Left renal pelvis (tissue), 4 donors: Measurements from ENCODE around the gene CACNA2D3. TPM values are rescaled to one million over a fixed set of nuclear protein-coding genes. Genes with fewer than 3 reads are reported as not detected.

Source experiments
- DNase-seq, 4 donors: peaks; one replicate each; pipeline ENCODE4 v3.0.0-alpha.2; 2013; ENCODE audit warnings: low read depth in 4 of 4, low spot score in 3 of 4
- polyA plus RNA-seq, 4 donors: library from polyadenylated mRNA; unstranded; fragments of 120-200 nt; gene quantifications; one replicate each; pipeline ENCODE4 v1.2.1, GENCODE V29; 2013; ENCODE audit not compliant: insufficient read length in 4 of 4

Gene CACNA2D3
- polyA plus RNA-seq, 4 donors = 1.6 to 3.2 (median 2.3) TPM

DNA sequence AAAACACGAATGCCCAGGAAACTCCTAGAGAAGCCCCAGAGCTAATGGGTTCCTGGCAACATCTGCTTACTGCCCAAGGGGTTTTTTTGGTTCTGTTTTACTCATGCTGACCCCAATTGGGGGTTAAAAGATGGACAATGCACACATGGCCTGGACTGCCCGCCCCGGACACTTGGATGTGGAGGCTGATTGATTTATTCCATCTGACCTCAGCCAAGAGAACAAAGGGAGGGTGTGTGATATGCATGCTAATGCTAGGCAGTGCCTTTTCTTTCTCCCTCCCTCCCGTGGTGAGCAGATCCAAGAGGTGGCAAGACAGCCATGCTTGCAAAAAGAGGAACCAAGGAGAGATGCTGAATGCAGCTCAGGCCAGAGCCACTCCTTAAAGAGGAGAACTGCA is 808.8 kb downstream of the CACNA2D3 start:
- DNase-seq = no peak

DNA sequence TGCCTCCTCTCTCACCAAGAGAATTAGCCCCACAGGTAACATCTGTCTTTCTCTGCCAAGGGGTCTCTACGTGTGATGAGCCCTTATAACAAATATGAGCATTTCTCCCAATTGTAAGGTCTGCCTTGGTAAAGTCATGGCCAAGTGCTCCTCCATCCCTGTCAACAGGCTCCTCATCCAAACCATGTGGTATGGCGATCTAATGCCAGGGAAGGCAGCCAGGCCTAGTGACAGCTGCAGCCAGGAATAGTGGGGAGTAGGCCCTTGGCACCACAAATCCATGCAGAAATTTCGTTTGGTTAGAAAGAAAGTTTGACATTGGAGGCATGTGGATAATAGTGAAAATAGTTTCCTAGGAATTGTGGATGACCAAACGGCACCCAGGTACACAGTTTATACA is 810.3 kb downstream of the CACNA2D3 start:
- DNase-seq = no peak

DNA sequence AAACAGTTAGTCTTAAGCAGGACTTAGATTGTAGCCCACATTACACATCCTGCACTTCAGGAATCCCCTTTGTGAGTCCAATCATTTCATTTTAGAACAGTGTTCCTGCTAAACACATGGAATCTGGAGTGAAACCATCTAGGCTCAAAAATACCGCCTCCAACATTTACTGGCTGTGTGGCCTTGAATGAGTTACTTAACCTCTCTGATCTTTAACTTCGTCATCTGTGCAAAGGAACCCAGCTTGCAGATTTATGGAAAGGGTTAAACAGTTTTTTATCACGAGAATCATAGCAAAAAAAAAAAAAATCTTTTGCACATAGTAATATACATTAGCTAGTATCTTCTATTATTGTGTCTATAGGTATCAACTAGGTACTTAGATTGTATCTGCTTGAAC is 813.5 kb downstream of the CACNA2D3 start:
- no peak for DNase-seq

DNA sequence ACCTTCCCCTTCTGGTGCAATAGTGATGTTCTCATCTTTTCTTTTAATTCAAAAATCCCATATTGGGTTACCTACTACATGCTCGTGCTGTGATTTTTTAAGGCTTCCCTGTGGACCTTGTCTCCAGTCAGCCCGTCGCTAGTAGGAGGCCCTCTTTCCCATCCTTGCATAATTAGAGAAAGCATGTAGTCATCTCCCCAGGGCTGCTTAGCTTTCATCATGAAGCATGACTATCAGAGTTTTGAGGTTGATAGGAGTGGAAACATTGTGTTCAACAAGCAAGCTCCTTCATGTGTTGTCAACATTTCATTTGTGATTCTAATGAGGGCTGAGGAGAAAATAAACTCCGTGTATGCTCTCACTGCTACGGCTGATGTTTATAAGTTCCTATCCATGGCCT is 814.2 kb downstream of the CACNA2D3 start:
- DNase-seq = no peak

DNA sequence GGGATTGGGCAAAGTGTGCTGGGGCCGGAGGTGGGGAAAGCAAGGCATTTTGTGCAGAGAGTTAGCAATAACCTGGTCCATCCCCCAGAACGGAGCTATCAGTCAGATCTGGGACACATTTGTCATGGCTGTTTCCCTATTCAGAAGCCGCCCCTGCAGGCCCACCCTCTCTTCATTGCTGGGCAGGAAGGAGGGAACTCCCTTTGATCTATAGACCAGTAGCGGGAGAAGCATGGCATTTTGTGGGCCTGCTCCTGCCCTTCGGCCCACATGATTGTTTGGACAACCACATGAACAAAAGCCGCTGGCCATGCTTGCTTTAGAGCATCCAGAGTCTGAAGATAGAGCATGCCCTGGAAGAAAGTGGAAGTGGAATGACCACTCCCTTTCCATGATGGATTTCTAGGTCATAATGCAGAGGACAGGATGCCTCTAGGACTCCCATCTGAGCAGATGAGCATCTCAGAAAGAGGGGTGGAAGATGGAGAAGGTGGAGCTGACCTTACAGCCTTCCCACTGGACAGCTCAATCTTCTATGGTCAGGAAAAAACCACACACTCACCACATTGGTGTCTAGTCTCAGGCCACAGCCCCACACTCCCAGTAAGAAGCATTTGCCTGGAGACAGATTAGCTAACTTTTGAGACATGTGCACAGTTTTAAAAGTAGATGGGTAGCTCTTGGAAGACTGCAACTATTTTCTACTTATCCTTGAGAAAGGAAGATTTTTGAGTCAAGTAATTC is 817.4 kb downstream of the CACNA2D3 start:
- no peak for DNase-seq

DNA sequence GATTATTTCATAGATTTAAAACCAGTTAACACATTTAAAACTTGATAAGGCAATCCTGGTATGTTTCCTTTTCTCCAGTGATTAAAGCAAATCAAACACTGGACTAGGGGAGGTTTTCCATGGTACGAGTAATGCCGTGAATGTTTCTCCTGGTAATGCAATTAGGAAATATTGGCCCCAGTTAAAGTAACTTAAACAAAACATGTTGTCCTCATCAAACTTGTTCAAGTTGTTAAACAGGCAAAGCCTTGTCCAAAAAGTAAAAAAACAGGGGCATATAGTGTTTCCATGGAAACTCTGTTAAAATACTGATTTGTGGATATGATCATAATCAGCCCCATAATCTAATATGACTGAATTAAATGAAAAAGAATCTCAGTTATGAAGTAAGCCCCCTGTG is 818.6 kb downstream of the CACNA2D3 start:
- DNase-seq = no peak

DNA sequence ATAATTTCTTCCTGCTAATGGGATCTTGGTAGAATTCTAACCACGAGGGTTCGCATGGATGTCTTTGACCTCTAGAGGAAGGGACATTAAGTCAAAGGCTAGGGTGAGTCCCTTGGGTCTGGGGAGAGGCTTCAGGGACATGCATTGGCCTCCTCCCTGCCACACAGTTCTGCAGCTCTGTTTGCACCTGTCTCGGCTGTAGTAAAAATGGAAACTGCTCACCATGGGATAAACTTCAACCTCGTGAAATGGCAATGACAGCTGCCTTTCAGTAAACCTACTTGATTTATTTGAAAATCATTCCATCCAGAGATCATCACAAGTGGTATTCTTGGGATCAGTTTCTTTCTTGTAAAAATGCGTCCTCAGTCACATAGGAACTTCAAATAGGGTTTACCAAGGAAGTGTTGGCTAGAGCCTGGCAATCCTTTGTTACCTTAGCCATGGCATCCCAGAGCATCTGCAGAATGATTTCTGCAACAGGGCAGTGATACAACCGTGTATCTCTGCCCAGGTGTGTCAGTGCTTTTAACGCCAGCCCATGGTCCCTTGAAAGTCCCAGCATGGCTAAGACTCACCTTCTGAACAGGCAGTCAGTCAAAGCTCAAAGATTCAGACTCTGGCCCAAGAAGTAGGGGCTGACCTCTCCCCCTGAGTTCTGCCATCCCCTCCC is 819.5 kb downstream of the CACNA2D3 start:
- DNase-seq = no peak

DNA sequence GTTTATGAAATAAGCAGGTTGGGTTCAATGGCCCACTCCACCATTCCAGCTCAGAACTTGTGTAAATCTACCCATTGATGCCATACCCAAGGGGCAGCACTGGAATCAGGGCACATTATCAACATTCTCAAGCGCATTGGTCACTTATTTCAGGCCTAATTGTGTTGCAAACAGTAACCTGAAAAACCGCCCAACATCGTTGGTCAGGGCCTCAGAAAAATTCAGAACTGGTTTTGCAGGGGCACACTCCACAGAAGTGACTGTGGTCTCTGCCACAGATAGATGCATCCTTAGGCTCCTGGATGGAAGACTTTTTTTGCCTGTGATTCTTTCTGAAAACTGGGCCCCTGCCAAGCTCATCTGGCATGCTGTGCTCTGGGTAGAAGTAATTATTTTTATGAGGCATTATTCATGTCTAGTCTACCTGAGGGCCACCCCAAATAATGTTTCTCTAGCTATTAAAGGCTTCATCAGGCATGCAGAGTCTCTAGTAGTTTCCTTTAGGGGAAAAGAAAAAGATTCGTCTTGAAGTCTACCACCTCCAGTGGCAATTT is 827.2 kb downstream of the CACNA2D3 start:
- no peak for DNase-seq

DNA sequence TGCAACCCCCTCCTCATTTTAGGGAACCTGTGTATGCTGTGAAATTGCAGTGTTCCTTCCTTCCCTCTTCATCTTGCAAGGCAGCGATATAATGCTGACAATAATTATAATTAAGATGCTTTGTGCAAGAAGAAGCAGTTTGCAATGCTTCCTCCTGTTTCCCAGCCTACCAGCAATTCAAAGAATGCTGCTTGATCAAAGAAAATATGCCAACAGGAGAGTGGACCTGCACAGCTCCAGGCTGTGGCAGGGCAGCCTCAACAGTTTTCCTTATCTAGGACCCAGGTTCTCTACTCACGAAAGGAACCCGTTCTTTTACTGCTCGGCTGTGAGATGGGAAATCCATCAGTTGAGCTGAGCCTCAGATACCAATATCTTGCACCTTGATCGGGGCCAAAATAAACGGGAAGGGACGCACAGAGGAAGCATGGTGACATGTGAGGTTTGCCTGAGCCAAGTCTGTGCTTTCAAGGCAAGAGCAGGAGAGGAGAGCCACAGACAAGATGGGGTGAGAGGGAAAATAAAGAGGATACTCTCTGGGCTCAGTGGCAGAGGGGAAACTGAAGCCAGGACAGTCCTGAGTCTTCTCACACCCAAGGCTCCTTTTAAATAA is 828.1 kb downstream of the CACNA2D3 start:
- no peak for DNase-seq

DNA sequence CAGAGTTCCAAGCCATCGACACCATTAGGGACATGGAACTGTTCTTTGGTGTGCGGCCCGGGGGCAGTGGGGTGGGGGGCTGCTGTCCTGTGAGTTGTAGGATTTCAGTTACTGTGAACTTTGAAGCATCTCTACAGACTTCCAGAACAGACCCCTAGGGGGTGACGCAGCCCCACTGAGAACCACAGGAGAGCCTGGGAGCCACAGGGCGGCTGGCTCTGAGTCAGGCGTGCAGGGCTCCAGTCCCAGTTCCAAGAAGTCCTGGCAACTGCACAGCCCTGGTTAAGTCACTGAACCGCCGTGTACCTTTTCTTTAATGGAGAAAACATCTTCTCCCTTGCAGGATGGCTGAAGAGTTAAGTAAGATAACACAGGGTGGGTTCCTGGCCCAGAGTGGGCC is 829.1 kb downstream of the CACNA2D3 start:
- DNase-seq = peak in 2 of 4 donors; percentile 28 to 37

DNA sequence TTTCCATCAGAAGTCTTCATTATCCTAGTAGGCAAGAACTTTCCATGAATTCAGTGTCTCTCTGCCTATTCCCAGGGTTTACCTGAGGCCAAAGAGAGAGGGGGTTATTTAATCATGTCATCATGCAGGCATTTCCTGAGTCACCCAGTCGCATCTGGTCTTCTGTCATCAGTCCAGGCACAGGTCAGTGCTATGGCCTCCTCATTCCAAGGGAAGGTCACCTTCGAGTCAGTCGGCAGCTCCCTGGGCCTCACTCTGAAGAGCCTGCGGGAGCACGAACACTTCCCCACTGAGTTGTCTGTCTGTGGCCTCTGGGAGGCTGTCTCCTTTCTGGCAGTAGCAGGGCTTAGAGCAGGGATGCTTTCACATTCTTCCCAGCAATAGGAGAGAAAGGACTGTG is 831.7 kb downstream of the CACNA2D3 start:
- no peak for DNase-seq

DNA sequence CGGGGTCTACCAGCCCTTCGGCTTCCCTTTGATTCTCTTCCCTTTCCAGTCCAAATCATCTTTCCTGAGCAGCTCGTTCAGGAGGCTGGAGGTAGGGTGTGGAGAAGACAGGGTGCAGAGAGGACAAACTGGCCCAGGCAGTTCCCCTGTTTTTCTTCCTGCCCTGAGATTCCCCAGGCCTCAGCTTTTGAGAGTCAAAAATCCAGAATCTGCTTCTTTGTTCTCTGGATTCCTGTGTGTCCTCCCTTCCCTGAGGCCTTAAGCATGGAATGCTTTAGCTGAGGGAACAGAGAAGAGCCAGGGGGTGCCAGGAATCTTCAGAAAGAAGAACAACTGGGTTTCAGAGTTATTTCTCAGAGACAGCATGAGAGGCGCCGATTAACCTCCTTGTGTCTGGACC is 832.2 kb downstream of the CACNA2D3 start:
- DNase-seq = no peak

DNA sequence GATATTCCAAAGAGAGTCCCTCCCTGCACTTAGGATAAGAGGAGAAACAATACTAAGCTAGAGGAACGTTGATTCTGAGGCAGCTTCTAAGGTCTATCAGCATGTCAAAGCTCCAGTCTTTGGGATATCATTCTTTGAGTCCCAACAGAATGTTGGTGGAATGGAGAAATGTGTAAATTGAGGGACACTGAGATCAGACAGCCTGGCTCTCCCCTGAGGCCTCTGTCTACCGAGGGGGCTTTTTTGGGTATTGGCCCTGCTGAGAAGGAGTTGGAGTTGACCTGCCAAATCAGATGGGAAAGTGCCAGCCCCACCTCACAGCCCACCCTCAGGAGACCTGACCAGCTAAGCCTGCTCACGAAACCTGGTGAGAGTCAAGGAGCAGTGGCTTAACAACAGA is 833.1 kb downstream of the CACNA2D3 start:
- DNase-seq = no peak

DNA sequence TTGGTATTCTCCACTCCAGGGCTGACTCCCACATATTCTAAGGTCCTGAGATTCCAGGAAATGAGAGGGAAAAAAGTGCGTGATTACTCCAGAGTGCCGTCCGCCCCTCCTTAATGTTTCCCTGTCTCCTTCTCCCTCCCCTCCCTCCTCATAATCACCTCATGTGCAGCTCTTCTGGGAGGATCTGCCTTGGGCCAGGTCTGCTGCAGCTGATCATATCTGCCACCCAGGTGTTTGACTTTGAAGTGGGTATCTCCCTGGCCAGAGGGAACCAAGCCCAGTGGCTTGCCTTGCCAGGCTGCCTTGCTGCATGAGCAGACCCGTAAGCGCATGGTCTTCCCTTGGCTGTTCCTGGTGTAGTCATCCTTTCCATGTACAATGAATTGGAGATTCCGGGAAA is 833.6 kb downstream of the CACNA2D3 start:
- no peak for DNase-seq

DNA sequence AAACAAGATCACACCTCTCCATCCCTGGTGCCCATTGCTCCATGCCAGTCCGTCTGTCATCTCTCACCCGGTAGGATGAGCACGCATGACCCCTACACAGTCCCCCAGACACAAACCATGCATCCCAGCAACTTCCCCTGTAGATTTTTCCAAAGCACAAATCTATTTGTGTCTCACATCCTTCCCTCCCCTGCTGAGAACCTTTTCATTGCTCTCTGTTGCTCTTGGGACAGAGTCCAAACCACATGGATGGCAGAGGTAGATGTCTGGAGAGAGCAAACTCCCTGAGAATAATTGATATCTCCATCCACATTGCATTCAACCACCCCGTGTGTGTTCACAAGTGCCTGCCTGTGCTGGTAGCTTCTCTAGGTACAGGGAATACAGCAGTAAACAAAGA is 835.4 kb downstream of the CACNA2D3 start:
- DNase-seq = no peak

DNA sequence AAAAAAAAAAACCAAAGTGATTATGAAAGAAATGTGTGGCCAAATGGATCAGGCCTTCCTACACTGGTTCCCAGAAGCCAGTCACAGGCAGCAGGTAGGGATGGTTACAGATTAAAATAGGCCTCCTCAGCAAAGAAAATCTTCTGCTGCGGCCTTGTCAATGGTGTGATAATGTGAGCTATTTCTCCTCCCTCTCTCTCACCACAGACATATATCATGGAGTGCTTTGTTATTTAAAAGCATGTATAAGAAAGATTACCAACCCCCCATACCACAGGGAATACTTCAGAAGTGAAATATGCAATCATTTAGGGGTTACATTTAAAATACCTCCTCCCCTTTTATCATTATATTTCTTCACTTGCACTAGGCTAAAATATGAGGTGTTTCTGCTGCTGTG is 837.7 kb downstream of the CACNA2D3 start:
- DNase-seq = no peak

DNA sequence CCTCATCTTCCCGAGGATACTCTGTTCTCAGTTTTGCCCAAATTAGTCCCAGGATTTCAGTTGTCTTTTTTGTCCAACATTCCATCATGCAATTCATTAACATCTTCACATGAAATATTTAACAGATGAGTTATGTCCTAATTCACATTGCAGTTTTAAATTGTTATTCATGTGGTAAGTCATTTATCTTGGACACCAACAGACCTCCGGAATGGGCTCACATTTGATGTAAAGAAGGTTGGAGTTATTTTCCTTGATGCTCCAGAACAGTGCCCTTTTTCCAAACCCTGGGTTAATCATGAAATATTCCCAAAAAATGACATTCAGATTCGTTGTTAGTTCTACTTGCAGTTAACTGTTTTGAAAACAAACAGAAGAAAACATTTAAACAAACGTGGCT is 838.3 kb downstream of the CACNA2D3 start:
- DNase-seq = no peak

DNA sequence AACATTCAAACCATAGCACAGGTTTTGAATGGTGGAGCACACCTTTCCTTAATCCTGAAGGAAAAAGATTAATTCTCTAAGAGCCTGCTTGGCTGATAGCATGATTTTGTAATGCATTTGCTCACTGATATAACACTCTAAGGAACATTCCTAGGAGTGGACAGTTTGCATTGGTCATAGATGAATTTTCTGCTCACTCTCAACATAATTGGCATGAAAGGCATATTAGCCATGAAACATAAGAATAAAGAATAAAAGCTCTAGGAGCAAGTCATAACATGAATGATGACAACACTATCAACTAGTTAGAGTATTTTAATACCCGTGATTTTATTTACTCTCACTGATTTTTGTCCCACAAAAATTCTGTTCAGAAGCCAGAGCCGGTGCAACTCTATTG is 839.8 kb downstream of the CACNA2D3 start:
- no peak for DNase-seq

DNA sequence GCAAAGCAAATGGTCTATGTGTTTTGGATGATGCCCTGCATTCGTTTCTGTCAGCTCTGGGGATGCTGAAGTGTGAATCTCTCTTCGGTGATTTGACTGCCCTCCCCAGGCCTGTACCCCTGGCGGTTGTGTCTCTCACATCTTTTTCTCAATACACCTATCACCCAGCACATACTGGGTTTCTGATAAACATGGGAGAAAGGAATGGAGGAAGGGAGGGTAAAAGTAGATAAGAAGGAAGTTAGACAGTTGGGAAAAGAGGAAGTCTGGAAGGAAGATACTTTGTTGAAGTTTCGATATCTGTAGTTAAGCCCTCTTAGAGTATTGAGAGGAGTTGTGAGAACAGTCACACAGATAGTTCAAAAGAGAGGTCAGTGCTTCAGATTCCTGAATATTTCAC is 841.3 kb downstream of the CACNA2D3 start:
- DNase-seq = no peak

DNA sequence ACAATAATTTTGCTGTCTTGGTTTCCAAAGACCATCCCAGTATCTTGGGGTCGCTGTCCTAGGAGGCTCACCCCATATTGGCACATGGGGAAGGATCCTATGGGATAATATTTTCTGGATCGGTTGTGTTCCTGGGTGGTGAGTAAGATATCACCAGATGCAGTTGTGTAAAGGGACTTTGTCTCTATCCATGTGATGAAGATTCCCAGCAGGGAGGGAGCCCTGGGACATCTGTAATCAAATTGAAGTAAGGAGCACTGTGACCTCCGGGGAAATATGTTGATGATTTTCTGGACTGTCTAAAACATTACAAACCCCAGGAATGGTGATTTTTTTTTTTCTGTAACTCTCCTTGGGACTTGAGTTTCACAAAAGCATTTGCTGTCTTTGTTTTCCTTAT is 841.7 kb downstream of the CACNA2D3 start:
- DNase-seq = no peak

DNA sequence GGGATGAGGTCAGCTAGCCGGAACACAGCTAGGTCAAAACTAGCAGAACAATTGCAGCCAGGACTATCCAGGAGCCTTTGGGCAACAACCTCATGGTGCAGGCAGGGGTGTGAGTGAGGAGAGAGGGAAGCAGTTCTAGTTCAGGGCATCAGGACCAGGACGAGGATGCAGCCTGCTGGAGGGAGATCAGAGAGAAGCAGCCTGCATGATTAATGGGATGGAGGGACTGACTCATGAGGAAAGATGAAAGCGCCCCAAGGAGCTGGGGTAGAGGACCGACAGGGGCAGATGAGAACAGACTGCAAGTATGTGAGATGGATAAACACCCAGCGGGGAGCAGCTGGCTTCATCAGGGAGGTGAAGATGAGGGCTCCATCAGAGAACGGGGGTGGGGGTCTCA is 843.4 kb downstream of the CACNA2D3 start:
- DNase-seq = no peak

DNA sequence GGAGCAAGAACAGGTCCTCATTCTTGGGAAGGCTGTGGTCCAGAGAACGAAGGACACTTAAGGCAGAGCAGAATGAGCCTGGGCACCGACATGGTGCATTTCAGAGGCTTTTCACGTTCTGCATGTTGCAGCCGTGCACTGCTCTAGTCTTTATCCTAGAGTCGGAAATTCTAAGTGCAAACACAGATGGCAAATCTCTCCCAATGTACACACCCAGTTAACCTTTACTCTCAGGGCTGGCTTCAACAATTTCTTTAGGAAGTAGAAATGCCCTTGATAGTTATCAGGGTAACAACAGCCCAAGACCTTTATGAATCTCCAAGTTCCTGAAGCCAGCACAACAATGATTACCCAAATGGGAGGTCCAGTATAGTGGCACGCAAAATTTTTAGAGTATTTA is 844.6 kb downstream of the CACNA2D3 start:
- no peak for DNase-seq
